CD4-positive, alpha-beta T cell (primary cell): ENCODE measurements around the gene CENPP. TPM values are rescaled to one million over a fixed set of nuclear protein-coding genes. Genes with fewer than 3 reads are reported as not detected.

ENCODE experiments used
- ATAC-seq: fragments of 200-7000 bp; cut with Tn5 transposase; one replicate; pipeline ENCODE4 v1.10.0; 2022; ENCODE audit warnings: mild to moderate bottlenecking; ENCODE audit not compliant: poor library complexity
- CTCF ChIA-PET: fragments of 350-600 bp; sonication (Branson Sonifier 250); formaldehyde crosslinking; loops from one replicate; lab custom pipeline; 2021; ENCODE audit warnings: antibody characterized with exemption, inconsistent platforms; lab: Charles Lee
- POLR2A ChIA-PET: fragments of 350-600 bp; sonication (Branson Sonifier 250); formaldehyde crosslinking; loops from one replicate; lab custom pipeline; 2021; ENCODE audit warnings: antibody characterized with exemption, inconsistent platforms; lab: Charles Lee
- DNase-seq, 14 experiments: peaks; one replicate each; pipeline ENCODE4 v3.0.0-alpha.2; 2013 to 2020; ENCODE audit warnings: mixed read lengths in 2 of 14
- H3K27ac ChIP-seq, 2 donors: one replicate each; pipeline versions ENCODE4 v1.5.1 to v1.7.0; 2013; ENCODE audit warnings: low read length in 2 of 2, low read depth in 1 of 2, mild to moderate bottlenecking in 1 of 2
- H3K27me3 ChIP-seq, 2 experiments: 1 replicate in 1 of 2; 2 replicates in 1 of 2; pipeline versions ENCODE4 v1.6.1 to v1.7.0; 2013; ENCODE audit warnings: low read length in 2 of 2, control low read depth in 1 of 2, mild to moderate bottlenecking in 1 of 2, moderate library complexity in 1 of 2; ENCODE audit not compliant: insufficient read depth in 2 of 2, control insufficient read depth in 1 of 2
- H3K36me3 ChIP-seq: one replicate; pipeline ENCODE4 v1.6.1; 2013; ENCODE audit warnings: low read length, control low read depth; ENCODE audit not compliant: insufficient read depth
- H3K4me1 ChIP-seq: one replicate; pipeline ENCODE4 v1.6.1; 2013; ENCODE audit warnings: low read length, control low read depth; ENCODE audit not compliant: insufficient read depth
- H3K4me3 ChIP-seq: one replicate; pipeline ENCODE4 v1.5.1; 2013; ENCODE audit warnings: mild to moderate bottlenecking, low read length, moderate library complexity
- H3K9me3 ChIP-seq, 2 experiments: 1 replicate in 1 of 2; 2 replicates in 1 of 2; pipeline versions ENCODE4 v1.6.1 to v1.7.0; 2013; ENCODE audit warnings: low read length in 2 of 2, mild to moderate bottlenecking in 2 of 2, control low read depth in 1 of 2, moderate library complexity in 1 of 2; ENCODE audit not compliant: control insufficient read depth in 1 of 2, insufficient read depth in 1 of 2
- H3K27ac Mint-ChIP-seq: one replicate; pipeline ENCODE4 v1.8.0; 2020; ENCODE audit warnings: mixed read lengths
- H3K27me3 Mint-ChIP-seq: one replicate; pipeline ENCODE4 v1.8.0; 2021; ENCODE audit warnings: mixed read lengths
- H3K36me3 Mint-ChIP-seq: one replicate; pipeline ENCODE4 v1.8.0; 2021; ENCODE audit warnings: low read depth, mixed read lengths
- H3K4me1 Mint-ChIP-seq: one replicate; pipeline ENCODE4 v1.8.0; 2021; ENCODE audit warnings: low read depth, mixed read lengths
- H3K4me3 Mint-ChIP-seq: one replicate; pipeline ENCODE4 v1.8.0; 2020; ENCODE audit warnings: mild to moderate bottlenecking, mixed read lengths
- H3K9me3 Mint-ChIP-seq: one replicate; pipeline ENCODE4 v1.8.0; 2020; ENCODE audit warnings: mixed read lengths
- CTCF ChIP-seq: fragments of 200-600 bp; IDR thresholded peaks from one replicate; pipeline ENCODE4 v1.8.0; 2022; ENCODE audit warnings: antibody characterized with exemption, mild to moderate bottlenecking
- intact Hi-C, 2 experiments: fragments of 100-400 bp; cut with DNase I in 1 of 2; cut with micrococcal nuclease in 1 of 2; formaldehyde crosslinking; loops; one replicate each; pipeline versions ENCODE4 v1.15.1 to v1.9.0; 2023 to 2025; cut with DNase I, micrococcal nuclease
- total RNA-seq, 174 experiments: library from RNA in 2 of 174; stranded (reverse) in 2 of 174; gene quantifications; one replicate each; pipeline ENCODE4 v1.2.3 and lab custom pipeline; 2021 to 2026

The CENPP gene
- total RNA-seq, 2 experiments from 2014 or later = 4.8 TPM

- CTCF ChIA-PET = no interaction called here
- no peak for ATAC-seq
- H3K9me3 ChIP-seq = peaks cover 6 to 10% of the 10 kb centered on the region in 2 experiments
- peak in 2 of 14 experiments; percentile 5 to 10 for DNase-seq
- Mint-ChIP-seq H3K27me3 (no peaks in the 10 kb centered on the region), H3K36me3 (peaks cover 88% of the 10 kb centered on the region), H3K4me1 (no peaks in the 10 kb centered on the region), H3K27ac (no peak overlapping the region), H3K9me3 (peaks cover 10% of the 10 kb centered on the region), H3K4me3 (no peak overlapping the region)
- TF ChIP-seq CTCF = no peak
- POLR2A ChIA-PET = no interaction called here
- intact Hi-C loops = no loop called here
- no peak overlapping the region for H3K4me3 ChIP-seq
- H3K4me1 ChIP-seq = no peaks in the 10 kb centered on the region
- H3K36me3 ChIP-seq = peaks cover 78% of the 10 kb centered on the region
- H3K27ac ChIP-seq = no peak overlapping the region
- H3K27me3 ChIP-seq = no peaks in the 10 kb centered on the region
These were observed 322.8 kb downstream of the CENPP start for GRCh38 chr9:92648474-92648971.

- Mint-ChIP-seq H3K27me3 (no peaks in the 10 kb centered on the region), H3K36me3 (peaks cover 88% of the 10 kb centered on the region), H3K9me3 (peaks cover 10% of the 10 kb centered on the region), H3K4me1 (no peaks in the 10 kb centered on the region), H3K4me3 (no peak overlapping the region), H3K27ac (no peak overlapping the region)
- no peak for TF ChIP-seq CTCF
- peaks cover 6 to 10% of the 10 kb centered on the region in 2 experiments for H3K9me3 ChIP-seq
- H3K27ac ChIP-seq = no peak overlapping the region
- intact Hi-C loops = no loop called here
- H3K27me3 ChIP-seq = no peaks in the 10 kb centered on the region
- no peaks in the 10 kb centered on the region for H3K4me1 ChIP-seq
- H3K36me3 ChIP-seq = peaks cover 77% of the 10 kb centered on the region
- ChIA-PET POLR2A (no interaction called here), CTCF (no interaction called here)
- no peak for ATAC-seq
- DNase-seq = peak in 2 of 14 experiments; percentile 5 to 14
- no peak overlapping the region for H3K4me3 ChIP-seq
These were observed 323.3 kb downstream of the CENPP start for GRCh38 chr9:92649007-92649406.

- intact Hi-C loops = no loop called here
These were observed 324.5 kb downstream of the CENPP start for GRCh38 chr9:92650296-92650695.

More at GRCh38 chr9:92650296-92650695, 324.5 kb downstream of the CENPP start:
- Mint-ChIP-seq H3K4me3 (no peak overlapping the region), H3K27ac (no peak overlapping the region), H3K9me3 (peaks cover 10% of the 10 kb centered on the region), H3K27me3 (no peaks in the 10 kb centered on the region), H3K36me3 (peaks cover 83% of the 10 kb centered on the region), H3K4me1 (no peaks in the 10 kb centered on the region)
- no peaks in the 10 kb centered on the region for H3K4me1 ChIP-seq
- H3K36me3 ChIP-seq = peaks cover 74% of the 10 kb centered on the region
- peak in 1 of 14 experiments; percentile 25 for DNase-seq
- no peak for ATAC-seq
- CTCF ChIA-PET = no interaction called here
- no peak overlapping the region for H3K4me3 ChIP-seq
- H3K27ac ChIP-seq = no peak overlapping the region
- POLR2A ChIA-PET = no interaction called here
- no peaks in the 10 kb centered on the region for H3K27me3 ChIP-seq
- peaks cover 6% of the 10 kb centered on the region in 2 experiments for H3K9me3 ChIP-seq
- no peak for TF ChIP-seq CTCF
